Measurements from ENCODE around the gene RGSL1. TPM values are rescaled to one million over a fixed set of nuclear protein-coding genes. Genes with fewer than 3 reads are reported as not detected.

Gene RGSL1
- not detected in 2 replicates for total RNA-seq

DNA sequence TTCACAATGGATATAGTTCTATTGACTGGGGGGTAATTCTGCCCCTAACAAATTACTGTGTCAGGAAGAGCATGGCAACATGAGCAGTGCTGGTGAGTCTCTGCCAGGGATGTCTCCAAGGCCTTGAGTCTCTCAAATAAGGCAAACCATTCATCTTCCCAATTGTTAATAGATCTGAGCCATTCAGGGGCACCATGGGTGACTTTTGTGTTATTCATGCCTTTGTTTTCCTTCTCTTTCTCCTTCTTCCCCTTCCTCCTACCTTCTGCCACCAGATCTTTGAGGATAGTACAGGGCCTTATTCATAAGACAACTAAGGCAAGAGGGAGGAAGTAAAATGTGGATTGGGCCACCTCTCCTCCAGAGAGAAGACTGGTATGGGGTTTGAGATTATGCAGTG is at the start of gene RGSL1:
TSS of gene RGSL1 (plus strand) at position 60 of the 400 bp plus-strand sequence. CDS start at position 80, 20 bp downstream.
- H3K4me3 ChIP-seq (ENCODE audit: low read depth, low read length) = no peak within 1 kb of the TSS
- no peak for DNase-seq (ENCODE audit: low read depth)
- TF ChIP-seq, protein P1, sequence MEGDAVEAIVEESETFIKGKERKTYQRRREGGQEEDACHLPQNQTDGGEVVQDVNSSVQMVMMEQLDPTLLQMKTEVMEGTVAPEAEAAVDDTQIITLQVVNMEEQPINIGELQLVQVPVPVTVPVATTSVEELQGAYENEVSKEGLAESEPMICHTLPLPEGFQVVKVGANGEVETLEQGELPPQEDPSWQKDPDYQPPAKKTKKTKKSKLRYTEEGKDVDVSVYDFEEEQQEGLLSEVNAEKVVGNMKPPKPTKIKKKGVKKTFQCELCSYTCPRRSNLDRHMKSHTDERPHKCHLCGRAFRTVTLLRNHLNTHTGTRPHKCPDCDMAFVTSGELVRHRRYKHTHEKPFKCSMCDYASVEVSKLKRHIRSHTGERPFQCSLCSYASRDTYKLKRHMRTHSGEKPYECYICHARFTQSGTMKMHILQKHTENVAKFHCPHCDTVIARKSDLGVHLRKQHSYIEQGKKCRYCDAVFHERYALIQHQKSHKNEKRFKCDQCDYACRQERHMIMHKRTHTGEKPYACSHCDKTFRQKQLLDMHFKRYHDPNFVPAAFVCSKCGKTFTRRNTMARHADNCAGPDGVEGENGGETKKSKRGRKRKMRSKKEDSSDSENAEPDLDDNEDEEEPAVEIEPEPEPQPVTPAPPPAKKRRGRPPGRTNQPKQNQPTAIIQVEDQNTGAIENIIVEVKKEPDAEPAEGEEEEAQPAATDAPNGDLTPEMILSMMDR (conservative IDR thresholded peaks at IDR 0.05; ENCODE audit: low read depth, low read length) = no peak

DNA sequence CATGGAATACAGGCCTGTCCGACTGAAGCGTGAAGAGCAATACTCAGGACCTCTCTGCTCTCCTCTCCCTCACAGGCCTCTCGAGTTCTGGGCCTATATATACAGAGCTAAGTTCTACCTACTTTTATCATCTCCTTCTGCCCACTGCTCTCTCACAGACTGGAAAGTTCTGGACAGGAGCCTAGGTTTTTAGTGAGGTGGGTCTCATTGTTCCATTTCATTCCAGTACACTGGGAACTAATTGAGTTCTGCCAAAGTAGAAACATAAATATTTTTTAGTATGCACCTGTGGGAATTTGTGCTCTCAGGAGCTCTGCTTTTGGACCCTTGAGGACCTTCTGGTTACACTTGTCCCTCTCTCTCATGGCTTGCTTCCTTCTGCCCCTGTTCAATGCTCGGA is 49.4 kb upstream of the RGSL1 start, which contains the start of gene TEDDM1:
TSS of gene TEDDM1 (minus strand) at position 101 of the 400 bp plus-strand sequence. CDS start 182 bp downstream, outside the sequence.
- no peak within 1 kb of the TSS for H3K4me3 ChIP-seq (ENCODE audit: low read depth, low read length)
- TF ChIP-seq, protein P1 (conservative IDR thresholded peaks at IDR 0.05; ENCODE audit: low read depth, low read length) = no peak
- no peak for DNase-seq (ENCODE audit: low read depth)

DNA sequence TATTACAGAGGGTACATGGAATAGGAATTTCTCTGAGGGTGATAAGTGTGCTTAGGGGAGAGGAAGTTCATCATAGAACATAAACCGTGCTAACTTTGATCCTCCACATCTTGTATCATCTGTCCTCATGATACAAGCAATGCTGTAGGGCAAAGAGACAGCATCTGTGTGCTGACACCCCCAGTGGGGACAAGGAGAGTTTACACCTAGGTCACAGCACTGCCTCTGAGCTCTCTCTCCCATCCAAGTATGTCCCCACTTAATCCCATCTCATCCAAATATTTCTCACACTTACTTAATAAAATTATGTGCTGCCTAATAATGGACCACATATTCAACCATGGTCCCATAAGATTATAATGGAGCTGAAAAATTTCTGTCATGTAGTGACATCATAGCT is 45.2 kb upstream of the RGSL1 start:
- no peak for DNase-seq (ENCODE audit: low read depth)
- H3K4me3 ChIP-seq (ENCODE audit: low read depth, low read length) = no peak overlapping the region
- TF ChIP-seq, protein P1 (conservative IDR thresholded peaks at IDR 0.05; ENCODE audit: low read depth, low read length) = no peak

DNA sequence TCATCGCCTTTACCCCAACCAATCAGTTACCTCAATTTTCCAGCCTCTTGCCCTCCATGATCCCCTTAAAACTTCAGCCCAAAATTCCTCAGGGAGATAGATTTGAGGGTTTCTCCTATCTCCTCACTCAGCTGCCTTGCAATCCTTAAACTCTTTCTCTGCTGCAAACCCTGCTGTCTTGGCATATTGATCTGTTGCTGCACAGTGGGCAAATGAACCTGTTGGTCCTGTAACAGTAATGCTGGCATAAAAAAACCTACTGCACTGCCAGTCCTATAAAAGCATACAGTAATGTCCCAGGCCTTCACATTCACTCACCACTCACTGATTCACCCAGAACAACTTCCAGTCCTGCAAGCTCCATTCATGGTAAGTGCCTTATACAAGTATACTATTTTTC is 44.4 kb upstream of the RGSL1 start:
- no peak for DNase-seq (ENCODE audit: low read depth)
- no peak overlapping the region for H3K4me3 ChIP-seq (ENCODE audit: low read depth, low read length)
- TF ChIP-seq, protein P1 (conservative IDR thresholded peaks at IDR 0.05; ENCODE audit: low read depth, low read length) = no peak

DNA sequence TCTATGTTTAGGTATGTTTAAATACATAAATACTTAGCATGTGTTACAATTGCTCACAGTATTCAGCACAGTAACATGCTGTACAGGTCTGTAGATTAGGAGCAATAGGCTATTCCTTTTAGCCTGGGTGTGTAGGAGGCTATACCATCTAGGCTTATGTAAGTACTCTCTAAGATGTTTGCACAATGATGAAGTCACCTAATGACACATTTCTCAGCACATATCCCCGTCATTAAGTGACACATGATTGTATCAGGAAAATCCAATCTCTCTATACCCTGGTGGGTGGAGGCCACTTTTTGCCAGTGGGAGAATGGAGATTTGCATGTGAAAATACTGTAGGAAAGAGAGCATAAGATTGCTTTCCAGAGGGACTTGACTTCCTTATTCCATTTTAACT is 43.9 kb upstream of the RGSL1 start:
- DNase-seq (ENCODE audit: low read depth) = no peak
- H3K4me3 ChIP-seq (ENCODE audit: low read depth, low read length) = no peak overlapping the region
- TF ChIP-seq, protein P1 (conservative IDR thresholded peaks at IDR 0.05; ENCODE audit: low read depth, low read length) = no peak

DNA sequence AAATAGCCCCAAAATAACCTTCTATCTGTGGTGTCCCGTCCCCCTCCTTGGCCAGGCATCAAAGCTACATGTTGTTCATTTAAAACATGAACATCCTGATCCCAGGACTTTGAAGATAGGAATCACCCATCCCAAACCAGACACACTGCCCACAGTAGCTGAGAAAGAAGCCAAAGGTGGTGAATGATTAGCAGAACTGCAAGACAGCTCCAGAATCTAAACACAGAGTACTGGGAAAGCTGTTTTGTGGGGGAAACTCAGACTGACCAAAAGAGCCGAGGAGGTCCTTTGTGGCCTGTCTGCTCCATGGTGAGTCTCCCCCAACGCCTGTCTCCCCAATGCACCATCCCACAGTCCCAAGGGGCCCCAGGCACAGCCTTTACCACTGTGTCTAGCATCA is 42.2 kb upstream of the RGSL1 start:
- TF ChIP-seq, protein P1 (conservative IDR thresholded peaks at IDR 0.05; ENCODE audit: low read depth, low read length) = no peak
- H3K4me3 ChIP-seq (ENCODE audit: low read depth, low read length) = no peak overlapping the region
- DNase-seq (ENCODE audit: low read depth) = no peak

DNA sequence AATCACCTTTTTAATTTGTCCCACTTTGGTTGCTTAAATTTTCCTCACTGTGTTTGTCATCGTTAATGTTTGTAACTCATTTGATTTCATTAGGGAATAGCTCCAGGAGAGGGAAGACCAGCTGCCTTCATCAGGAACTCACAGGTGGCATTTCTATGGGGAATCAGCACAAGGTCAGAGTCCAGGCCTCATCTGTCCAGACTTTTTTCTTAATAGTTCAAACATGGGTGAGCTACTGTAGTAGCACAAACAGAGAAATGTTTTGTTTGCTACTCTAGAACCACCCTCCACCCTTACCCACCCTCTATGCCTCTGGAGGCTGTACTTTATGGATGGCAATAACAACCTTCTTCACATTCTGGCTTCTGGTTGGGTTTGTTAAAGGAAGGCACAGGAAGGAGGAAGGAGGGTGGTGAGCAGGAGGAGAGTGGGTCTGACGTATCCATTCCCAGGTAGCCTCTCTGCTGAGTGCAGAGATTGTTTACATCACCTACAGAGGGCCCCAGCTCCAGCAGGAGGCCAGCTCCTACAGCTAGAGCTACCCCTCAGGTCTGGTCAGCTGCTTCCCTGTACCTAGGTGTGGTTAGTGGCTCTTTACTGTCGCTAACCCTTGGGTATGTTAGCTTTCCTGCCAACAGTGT is 41.4 kb upstream of the RGSL1 start:
- TF ChIP-seq, protein P1 (conservative IDR thresholded peaks at IDR 0.05; ENCODE audit: low read depth, low read length) = no peak
- H3K4me3 ChIP-seq (ENCODE audit: low read depth, low read length) = no peak overlapping the region
- no peak for DNase-seq (ENCODE audit: low read depth)

All from epithelial cell of proximal tubule (primary cell).